Activated naive CD8-positive, alpha-beta T cell (primary cell): ENCODE measurements around the gene FUBP3.

Source experiments
- H3K27ac Mint-ChIP-seq: one replicate; pipeline ENCODE4 v1.8.0; 2021; ENCODE audit warnings: mixed read lengths
- H3K27me3 Mint-ChIP-seq: one replicate; pipeline ENCODE4 v1.8.0; 2021; ENCODE audit warnings: mixed read lengths
- H3K36me3 Mint-ChIP-seq: one replicate; pipeline ENCODE4 v1.8.0; 2021; ENCODE audit warnings: mixed read lengths
- H3K4me1 Mint-ChIP-seq: one replicate; pipeline ENCODE4 v1.8.0; 2021; ENCODE audit warnings: low read depth, mixed read lengths
- H3K4me3 Mint-ChIP-seq: one replicate; pipeline ENCODE4 v1.8.0; 2021; ENCODE audit warnings: mild to moderate bottlenecking, mixed read lengths
- H3K9me3 Mint-ChIP-seq: one replicate; pipeline ENCODE4 v1.8.0; 2021; ENCODE audit warnings: low read depth, mixed read lengths

The FUBP3 gene

GRCh38 chr9:130651221-130651620 is 71.8 kb downstream of the FUBP3 start:
- Mint-ChIP-seq H3K27ac (no peak overlapping the region), H3K36me3 (no peaks in the 10 kb centered on the region), H3K4me1 (no peaks in the 10 kb centered on the region), H3K4me3 (no peak overlapping the region), H3K9me3 (peaks cover 3% of the 10 kb centered on the region), H3K27me3 (peaks cover 9% of the 10 kb centered on the region)

- no peaks in the 10 kb centered on the region for H3K9me3 Mint-ChIP-seq
- H3K27me3 Mint-ChIP-seq, result peaks cover 9% of the 10 kb centered on the region
- no peaks in the 10 kb centered on the region for H3K36me3 Mint-ChIP-seq
- no peak overlapping the region for H3K4me3 Mint-ChIP-seq
- H3K27ac Mint-ChIP-seq, result no peak overlapping the region
- H3K4me1 Mint-ChIP-seq, result no peaks in the 10 kb centered on the region
Observed at GRCh38 chr9:130651752-130652151, 72.4 kb downstream of the FUBP3 start.

GRCh38 chr9:130654879-130655278 is 75.5 kb downstream of the FUBP3 start:
- Mint-ChIP-seq H3K27me3 (peaks cover 27% of the 10 kb centered on the region), H3K27ac (no peak overlapping the region), H3K36me3 (no peaks in the 10 kb centered on the region), H3K4me1 (peaks cover 7% of the 10 kb centered on the region), H3K9me3 (no peaks in the 10 kb centered on the region), H3K4me3 (no peak overlapping the region)

GRCh38 chr9:130658893-130659698 is 79.7 kb downstream of the FUBP3 start:
- H3K4me3 Mint-ChIP-seq, result peak overlapping the region; percentile 30
- H3K36me3 Mint-ChIP-seq, result no peaks in the 10 kb centered on the region
- no peak overlapping the region for H3K27ac Mint-ChIP-seq
- no peaks in the 10 kb centered on the region for H3K9me3 Mint-ChIP-seq
- H3K4me1 Mint-ChIP-seq, result peaks cover 28% of the 10 kb centered on the region
- peaks cover 27% of the 10 kb centered on the region for H3K27me3 Mint-ChIP-seq

- H3K9me3 Mint-ChIP-seq, result no peaks in the 10 kb centered on the region
- peaks cover 29% of the 10 kb centered on the region for H3K4me1 Mint-ChIP-seq
- no peaks in the 10 kb centered on the region for H3K36me3 Mint-ChIP-seq
- H3K27me3 Mint-ChIP-seq, result peaks cover 27% of the 10 kb centered on the region
- H3K4me3 Mint-ChIP-seq, result no peak overlapping the region
- H3K27ac Mint-ChIP-seq, result no peak overlapping the region
Observed at GRCh38 chr9:130659699-130660248, 80.4 kb downstream of the FUBP3 start.

GRCh38 chr9:130660326-130660682 is 80.9 kb downstream of the FUBP3 start:
- Mint-ChIP-seq H3K4me1 (peaks cover 30% of the 10 kb centered on the region), H3K4me3 (peak overlapping the region; percentile 61), H3K27ac (no peak overlapping the region), H3K9me3 (no peaks in the 10 kb centered on the region), H3K36me3 (no peaks in the 10 kb centered on the region), H3K27me3 (peaks cover 26% of the 10 kb centered on the region)

- no peaks in the 10 kb centered on the region for H3K9me3 Mint-ChIP-seq
- no peaks in the 10 kb centered on the region for H3K36me3 Mint-ChIP-seq
- peaks cover 34% of the 10 kb centered on the region for H3K4me1 Mint-ChIP-seq
- H3K27ac Mint-ChIP-seq, result no peak overlapping the region
- no peak overlapping the region for H3K4me3 Mint-ChIP-seq
- H3K27me3 Mint-ChIP-seq, result peaks cover 25% of the 10 kb centered on the region
Observed at GRCh38 chr9:130660683-130661450, 81.5 kb downstream of the FUBP3 start.

- no peaks in the 10 kb centered on the region for H3K9me3 Mint-ChIP-seq
- peaks cover 34% of the 10 kb centered on the region for H3K4me1 Mint-ChIP-seq
- H3K36me3 Mint-ChIP-seq, result no peaks in the 10 kb centered on the region
- H3K4me3 Mint-ChIP-seq, result no peak overlapping the region
- peaks cover 28% of the 10 kb centered on the region for H3K27me3 Mint-ChIP-seq
- H3K27ac Mint-ChIP-seq, result no peak overlapping the region
Observed at GRCh38 chr9:130661451-130662098, 82.2 kb downstream of the FUBP3 start.

- no peak overlapping the region for H3K27ac Mint-ChIP-seq
- peaks cover 25% of the 10 kb centered on the region for H3K27me3 Mint-ChIP-seq
- H3K9me3 Mint-ChIP-seq, result no peaks in the 10 kb centered on the region
- H3K4me1 Mint-ChIP-seq, result peaks cover 34% of the 10 kb centered on the region
- H3K4me3 Mint-ChIP-seq, result peak overlapping the region; percentile 79
- no peaks in the 10 kb centered on the region for H3K36me3 Mint-ChIP-seq
Observed at GRCh38 chr9:130662099-130662969, 83.0 kb downstream of the FUBP3 start.

- no peaks in the 10 kb centered on the region for H3K36me3 Mint-ChIP-seq
- peaks cover 34% of the 10 kb centered on the region for H3K4me1 Mint-ChIP-seq
- H3K9me3 Mint-ChIP-seq, result no peaks in the 10 kb centered on the region
- H3K4me3 Mint-ChIP-seq, result peak overlapping the region; percentile 79
- H3K27me3 Mint-ChIP-seq, result peaks cover 22% of the 10 kb centered on the region
- H3K27ac Mint-ChIP-seq, result no peak overlapping the region
Observed at GRCh38 chr9:130662970-130663257, 83.5 kb downstream of the FUBP3 start.

- H3K27me3 Mint-ChIP-seq, result peaks cover 20% of the 10 kb centered on the region
- no peak overlapping the region for H3K27ac Mint-ChIP-seq
- H3K4me3 Mint-ChIP-seq, result peak overlapping the region; percentile 79
Observed at GRCh38 chr9:130663258-130663976, 84.0 kb downstream of the FUBP3 start.

GRCh38 chr9:130663977-130664250 is 84.5 kb downstream of the FUBP3 start:
- H3K9me3 Mint-ChIP-seq, result no peaks in the 10 kb centered on the region
- H3K4me1 Mint-ChIP-seq, result peaks cover 30% of the 10 kb centered on the region
- peak overlapping the region; percentile 30 for H3K4me3 Mint-ChIP-seq
- H3K36me3 Mint-ChIP-seq, result no peaks in the 10 kb centered on the region
- H3K27ac Mint-ChIP-seq, result no peak overlapping the region
- H3K27me3 Mint-ChIP-seq, result peaks cover 19% of the 10 kb centered on the region

More at GRCh38 chr9:130663258-130663976, 84.0 kb downstream of the FUBP3 start:
- Mint-ChIP-seq H3K9me3 (no peaks in the 10 kb centered on the region), H3K36me3 (no peaks in the 10 kb centered on the region), H3K4me1 (peaks cover 33% of the 10 kb centered on the region)

- Mint-ChIP-seq H3K9me3 (no peaks in the 10 kb centered on the region), H3K4me1 (peaks cover 28% of the 10 kb centered on the region), H3K36me3 (no peaks in the 10 kb centered on the region), H3K27ac (no peak within 1 kb of the TSS), H3K4me3 (peak within 1 kb of the TSS; percentile 56), H3K27me3 (peaks cover 17% of the 10 kb centered on the region)
Observed at GRCh38 chr9:130664251-130665028, 85.1 kb downstream of the FUBP3 start, which contains the start of gene PRDM12. Gene PRDM12 (plus strand): TSS chr9:130664594. CDS start chr9:130664654, 60 bp downstream.
